Esophagus muscularis mucosa (tissue), 4 donors: ENCODE results near the gene SLC22A17. TPM values are rescaled to one million over a fixed set of nuclear protein-coding genes. Genes with fewer than 3 reads are reported as not detected.

Experiments
- DNase-seq: peaks from one replicate; pipeline ENCODE4 v3.0.0-alpha.2; 2017; ENCODE audit errors: extremely low spot score
- H3K27ac ChIP-seq, 4 donors: fragments of 200-600 bp; sonication (generic); replicated peaks in 1 of 4; 1 replicate in 3 of 4; 2 replicates in 1 of 4; pipeline ENCODE4 v1.5.1; 2016 to 2019; ENCODE audit warnings: mild to moderate bottlenecking in 1 of 4
- H3K27me3 ChIP-seq, 4 donors: fragments of 200-600 bp; sonication (generic); one replicate each; pipeline versions ENCODE4 v1.5.1 to v1.6.0; 2016 to 2019
- H3K36me3 ChIP-seq, 4 donors: fragments of 200-600 bp; sonication (generic); one replicate each; pipeline ENCODE4 v1.5.1; 2016 to 2019
- H3K4me1 ChIP-seq, 4 donors: fragments of 200-600 bp; sonication (generic); one replicate each; pipeline ENCODE4 v1.5.1; 2016 to 2019
- H3K4me3 ChIP-seq, 4 donors: fragments of 200-600 bp; sonication (generic); 1 replicate in 2 of 4; 2 replicates in 2 of 4; pipeline ENCODE4 v1.5.1; 2016 to 2019; ENCODE audit warnings: mild to moderate bottlenecking in 4 of 4, moderate library complexity in 1 of 4
- H3K9me3 ChIP-seq, 4 donors: fragments of 200-600 bp; sonication (generic); 1 replicate in 3 of 4; 2 replicates in 1 of 4; pipeline ENCODE4 v1.5.1; 2016 to 2019
- EP300 ChIP-seq: sonication (generic); formaldehyde crosslinking; IDR thresholded peaks from one replicate; pipeline ENCODE4 v1.6.1; 2017; ENCODE audit warnings: antibody characterized with exemption
- POLR2A ChIP-seq: fragments of 450-650 bp; IDR thresholded peaks from one replicate; pipeline ENCODE4 v1.6.1; 2017; ENCODE audit warnings: antibody characterized with exemption, moderate library complexity, mild to moderate bottlenecking, low read depth
- POLR2AphosphoS5 ChIP-seq, 2 donors: sonication (generic); formaldehyde crosslinking; IDR thresholded peaks; one replicate each; pipeline ENCODE4 v1.6.1; 2017; ENCODE audit warnings: antibody characterized with exemption in 2 of 2
- WGBS: methylation state at CpG from one replicate; pipeline ENCODE4 v1.1.5; 2018; 5-methylcytosine and 5-hydroxymethylcytosine counted together
- intact Hi-C: fragments of 100-400 bp; cut with DNase I; formaldehyde crosslinking; loops from one replicate; pipeline ENCODE4 v1.15.1; 2023
- total RNA-seq, 4 donors: library from RNA; depleted of rRNA; stranded (reverse); fragments of >200 nt; gene quantifications; one replicate each; pipeline versions ENCODE4 v1.1.0 to v1.2.1, GENCODE V29; 2016
- TF ChIP-seq, protein P1 (sequence below), 3 experiments: fragments of 200-600 bp in 2 of 3; fragments of 450-650 bp in 1 of 3; sonication (generic) in 2 of 3; IDR thresholded peaks; one replicate each; pipeline ENCODE4 v1.5.1; 2017 to 2019; ENCODE audit warnings: antibody characterized with exemption in 3 of 3, mild to moderate bottlenecking in 2 of 3, moderate library complexity in 1 of 3

SLC22A17 gene
- total RNA-seq, 4 donors from 2014 or later = 12.5 to 36.9 (median 24.9) TPM

GRCh38 chr14:23360496-23360895, 7.8 kb upstream of the SLC22A17 start:
- Histone ChIP-seq H3K4me1 (peaks cover 8 to 73% (median 69%) of the 10 kb centered on the region in 4 donors), H3K9me3 (no peaks in the 10 kb centered on the region), H3K27ac (peak overlapping the region; percentile 26 to 55 (median 47)), H3K4me3 (no peak overlapping the region), H3K36me3 (peaks cover 0 to 47% (median 18%) of the 10 kb centered on the region in 4 donors), H3K27me3 (peaks cover 0 to 10% (median 0%) of the 10 kb centered on the region in 4 donors)
- no peak for DNase-seq
- intact Hi-C loops = no loop called here
- 82% methylated on average over 6 of the region's 11 CpGs for WGBS
- TF ChIP-seq EP300 = no peak
- TF ChIP-seq, protein P1, sequence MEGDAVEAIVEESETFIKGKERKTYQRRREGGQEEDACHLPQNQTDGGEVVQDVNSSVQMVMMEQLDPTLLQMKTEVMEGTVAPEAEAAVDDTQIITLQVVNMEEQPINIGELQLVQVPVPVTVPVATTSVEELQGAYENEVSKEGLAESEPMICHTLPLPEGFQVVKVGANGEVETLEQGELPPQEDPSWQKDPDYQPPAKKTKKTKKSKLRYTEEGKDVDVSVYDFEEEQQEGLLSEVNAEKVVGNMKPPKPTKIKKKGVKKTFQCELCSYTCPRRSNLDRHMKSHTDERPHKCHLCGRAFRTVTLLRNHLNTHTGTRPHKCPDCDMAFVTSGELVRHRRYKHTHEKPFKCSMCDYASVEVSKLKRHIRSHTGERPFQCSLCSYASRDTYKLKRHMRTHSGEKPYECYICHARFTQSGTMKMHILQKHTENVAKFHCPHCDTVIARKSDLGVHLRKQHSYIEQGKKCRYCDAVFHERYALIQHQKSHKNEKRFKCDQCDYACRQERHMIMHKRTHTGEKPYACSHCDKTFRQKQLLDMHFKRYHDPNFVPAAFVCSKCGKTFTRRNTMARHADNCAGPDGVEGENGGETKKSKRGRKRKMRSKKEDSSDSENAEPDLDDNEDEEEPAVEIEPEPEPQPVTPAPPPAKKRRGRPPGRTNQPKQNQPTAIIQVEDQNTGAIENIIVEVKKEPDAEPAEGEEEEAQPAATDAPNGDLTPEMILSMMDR (IDR thresholded peaks at IDR 0.05) = peak in 1 of 3 experiments; percentile 4

DNA sequence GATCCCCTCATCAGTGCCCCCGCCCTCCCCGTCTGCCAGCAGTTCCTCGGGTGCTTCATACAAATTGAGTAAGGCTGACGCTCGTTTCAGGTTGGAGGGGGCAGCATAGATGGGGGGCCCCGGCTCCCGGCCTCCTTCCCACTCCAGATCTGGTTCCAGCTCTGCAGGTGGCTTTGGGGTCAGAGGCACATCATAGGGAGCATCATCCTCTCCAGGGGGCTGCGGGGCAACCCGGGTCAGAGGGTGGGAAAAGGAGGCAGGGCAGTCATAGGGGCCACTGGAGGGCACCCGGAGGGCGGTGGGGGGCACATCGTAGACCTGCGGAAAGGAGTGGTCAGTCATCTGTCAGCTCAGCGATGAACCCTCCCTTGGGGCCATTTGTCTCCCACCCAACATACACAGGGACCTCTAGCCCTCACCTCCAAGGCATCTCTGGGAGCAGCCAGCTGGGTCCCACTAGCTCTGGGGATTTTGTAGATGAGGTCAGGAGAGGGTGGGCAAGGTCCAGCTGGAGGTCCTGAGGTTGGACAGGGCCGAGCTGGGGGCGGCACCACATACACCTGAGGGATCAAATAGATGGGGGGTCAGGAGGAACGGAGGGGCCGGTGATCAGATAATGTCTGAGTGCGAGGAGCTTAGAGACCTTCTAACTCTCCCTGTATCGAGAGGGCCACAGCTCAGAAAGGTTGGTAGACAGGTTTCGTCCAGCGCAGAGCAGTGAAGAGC, 7.2 kb upstream of the SLC22A17 start:
- H3K9me3 ChIP-seq = no peaks in the 10 kb centered on the region
- H3K4me3 ChIP-seq = no peak overlapping the region
- TF ChIP-seq POLR2AphosphoS5 (IDR thresholded peaks at IDR 0.05) (no peak), POLR2A (no peak), EP300 (no peak)
- TF ChIP-seq, protein P1 (IDR thresholded peaks at IDR 0.05) = no peak
- H3K27me3 ChIP-seq = peaks cover 0 to 3% (median 0%) of the 10 kb centered on the region in 4 donors
- intact Hi-C loops = no loop called here
- peaks cover 5 to 69% (median 63%) of the 10 kb centered on the region in 4 donors for H3K4me1 ChIP-seq
- DNase-seq = no peak
- peaks cover 0 to 47% (median 18%) of the 10 kb centered on the region in 4 donors for H3K36me3 ChIP-seq
- 93% methylated on average over 15 of the region's 22 CpGs for WGBS
- H3K27ac ChIP-seq = peak overlapping the region; percentile 26 to 55 (median 47)

DNA sequence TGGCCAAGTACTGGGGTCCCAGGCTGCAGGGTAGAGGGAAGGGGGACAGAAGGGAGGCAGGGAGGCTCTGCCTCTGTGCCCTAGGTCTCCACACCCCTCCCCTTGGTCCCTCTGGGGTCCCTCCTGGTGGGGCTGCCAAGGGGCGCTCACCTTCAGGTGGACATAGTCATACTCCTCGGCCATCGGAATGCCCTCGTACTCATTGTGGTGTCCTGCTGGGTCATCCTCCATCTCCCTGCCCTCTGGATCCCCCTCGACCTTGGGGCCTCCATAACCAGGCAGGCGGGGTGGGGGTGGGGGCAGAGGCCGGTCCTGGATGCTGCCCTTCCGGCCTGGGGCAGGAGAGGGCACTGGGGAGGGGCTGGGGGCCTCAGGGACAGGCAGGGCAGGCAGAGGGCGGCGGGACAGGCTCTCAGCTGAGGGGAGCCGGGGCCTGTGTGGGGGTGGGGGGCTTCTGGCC, 6.5 kb upstream of the SLC22A17 start:
- Histone ChIP-seq H3K9me3 (no peaks in the 10 kb centered on the region), H3K4me3 (no peak overlapping the region), H3K27me3 (no peaks in the 10 kb centered on the region), H3K27ac (peak overlapping the region in 3 of 4 donors; percentile 10 to 55 (median 26)), H3K4me1 (peaks cover 5 to 62% (median 56%) of the 10 kb centered on the region in 4 donors), H3K36me3 (peaks cover 0 to 47% (median 18%) of the 10 kb centered on the region in 4 donors)
- no peak for DNase-seq
- WGBS = 77% methylated on average over 10 of the region's 11 CpGs
- intact Hi-C loops = no loop called here
- TF ChIP-seq, protein P1 (IDR thresholded peaks at IDR 0.05) = no peak
- TF ChIP-seq POLR2AphosphoS5 (IDR thresholded peaks at IDR 0.05) (no peak), POLR2A (no peak), EP300 (no peak)

GRCh38 chr14:23358553-23359166, 6.0 kb upstream of the SLC22A17 start:
- peaks cover 5 to 56% (median 51%) of the 10 kb centered on the region in 4 donors for H3K4me1 ChIP-seq
- TF ChIP-seq POLR2A (no peak), EP300 (no peak), POLR2AphosphoS5 (IDR thresholded peaks at IDR 0.05) (no peak)
- TF ChIP-seq, protein P1 (IDR thresholded peaks at IDR 0.05) = no peak
- H3K9me3 ChIP-seq = no peaks in the 10 kb centered on the region
- WGBS = 85% methylated on average over 12 of the region's 12 CpGs
- H3K4me3 ChIP-seq = no peak overlapping the region
- peak overlapping the region; percentile 4 to 55 (median 18) for H3K27ac ChIP-seq
- intact Hi-C loops = no loop called here
- no peak for DNase-seq
- no peaks in the 10 kb centered on the region for H3K27me3 ChIP-seq
- peaks cover 0 to 47% (median 18%) of the 10 kb centered on the region in 4 donors for H3K36me3 ChIP-seq
